Germinal center (tissue), 1 donor: ENCODE data around the gene MAPK12.
A peak's percentile ranks its signal among the peaks of the same experiment; 100 is the strongest.
"Not testable (repeated sequence)": the region's sequence is repeated elsewhere in the genome, so short reads cannot be mapped to it uniquely, and the experiment has no call there.

Source experiments
- DNase-seq: peaks from one replicate; pipeline ENCODE4 v3.0.0; 2012; ENCODE audit warnings: mixed read lengths, low spot score

MAPK12 gene

GRCh38 chr22:50281957-50282356, 20.5 kb upstream of the MAPK12 start:
- DNase-seq = no peak

- DNase-seq = no peak
These were observed 19.9 kb upstream of the MAPK12 start for GRCh38 chr22:50281384-50281760.

GRCh38 chr22:50280708-50281383, 19.4 kb upstream of the MAPK12 start:
- DNase-seq = no peak

- no peak for DNase-seq
These were observed 18.7 kb upstream of the MAPK12 start for GRCh38 chr22:50280022-50280707.

- no peak for DNase-seq
These were observed 17.6 kb upstream of the MAPK12 start for GRCh38 chr22:50278956-50279619.

- DNase-seq = no peak
These were observed 17.0 kb upstream of the MAPK12 start for GRCh38 chr22:50278461-50278860.

GRCh38 chr22:50277761-50278160, 16.3 kb upstream of the MAPK12 start:
- no peak for DNase-seq

- peak; percentile 79 for DNase-seq
These were observed 14.7 kb upstream of the MAPK12 start for GRCh38 chr22:50276143-50276542.

- no peak for DNase-seq
These were observed 13.9 kb upstream of the MAPK12 start for GRCh38 chr22:50275181-50276055.

- DNase-seq = no peak
These were observed 13.3 kb upstream of the MAPK12 start for GRCh38 chr22:50274771-50275170.

GRCh38 chr22:50274311-50274710, 12.8 kb upstream of the MAPK12 start:
- DNase-seq = no peak

- not testable (repeated sequence) for DNase-seq
These were observed 12.3 kb upstream of the MAPK12 start for GRCh38 chr22:50273781-50274180.

GRCh38 chr22:50273352-50273751, 11.9 kb upstream of the MAPK12 start:
- DNase-seq = not testable (repeated sequence)

GRCh38 chr22:50272044-50272802, 10.7 kb upstream of the MAPK12 start:
- DNase-seq = no peak

GRCh38 chr22:50271519-50271970, 10.1 kb upstream of the MAPK12 start:
- DNase-seq = no peak

- DNase-seq = no peak
These were observed 9.3 kb upstream of the MAPK12 start for GRCh38 chr22:50270666-50271394.

- no peak for DNase-seq
These were observed 8.6 kb upstream of the MAPK12 start, which contains the start of gene MAPK11 for GRCh38 chr22:50269970-50270665. Gene MAPK11, minus strand, starts transcription at chr22:50270380. Its CDS starts 88 bp downstream, at chr22:50270292.

- DNase-seq = no peak
These were observed 8.1 kb upstream of the MAPK12 start for GRCh38 chr22:50269573-50269969.

GRCh38 chr22:50268655-50269113, 7.2 kb upstream of the MAPK12 start:
- DNase-seq = no peak
